Smooth muscle cell (in vitro differentiated cells): Measurements from ENCODE around the gene EIF2A. TPM values are rescaled to one million over a fixed set of nuclear protein-coding genes. Genes with fewer than 3 reads are reported as not detected.

Experiments used
- DNase-seq: peaks from one replicate; lab custom pipeline; 2025; ENCODE audit not compliant: unreplicated experiment; lab: John Stamatoyannopoulos, UW
- H2AFZ ChIP-seq: fragments of 200-600 bp; sonication (generic); 2 replicates; pipeline ENCODE4 v1.6.0; 2016; ENCODE audit warnings: antibody characterized with exemption, low read depth, mild to moderate bottlenecking
- H3F3A ChIP-seq: fragments of 200-600 bp; sonication (generic); 2 replicates; pipeline ENCODE4 v1.6.0; 2017; ENCODE audit warnings: antibody characterized with exemption, low read depth
- H3K27ac ChIP-seq: fragments of 200-600 bp; sonication (generic); 2 replicates; pipeline ENCODE4 v1.5.1; 2016; ENCODE audit warnings: low read depth, mild to moderate bottlenecking
- H3K27me3 ChIP-seq: fragments of 200-600 bp; sonication (generic); 2 replicates; pipeline ENCODE4 v1.6.1; 2016; ENCODE audit warnings: low read depth, mild to moderate bottlenecking
- H3K36me3 ChIP-seq: fragments of 200-600 bp; sonication (generic); 2 replicates; pipeline ENCODE4 v1.5.1; 2016; ENCODE audit warnings: low read depth
- H3K4me1 ChIP-seq: fragments of 200-600 bp; sonication (generic); 2 replicates; pipeline ENCODE4 v1.5.1; 2016; ENCODE audit warnings: low read depth
- H3K4me2 ChIP-seq: fragments of 200-600 bp; sonication (generic); 2 replicates; pipeline ENCODE4 v1.6.0; 2016; ENCODE audit warnings: mild to moderate bottlenecking
- H3K4me3 ChIP-seq: fragments of 200-600 bp; sonication (generic); 2 replicates; pipeline ENCODE4 v1.5.1; 2016; ENCODE audit warnings: mild to moderate bottlenecking
- H3K79me2 ChIP-seq: fragments of 200-600 bp; sonication (generic); 2 replicates; pipeline ENCODE4 v1.6.0; 2016; ENCODE audit warnings: low read depth, mild to moderate bottlenecking
- H3K9ac ChIP-seq: fragments of 200-600 bp; sonication (generic); 2 replicates; pipeline ENCODE4 v1.6.0; 2016; ENCODE audit warnings: low read depth
- H3K9me3 ChIP-seq: fragments of 200-600 bp; sonication (generic); replicated peaks from 2 replicates; pipeline ENCODE4 v1.5.1; 2016; ENCODE audit warnings: low read depth
- H4K20me1 ChIP-seq: fragments of 200-600 bp; sonication (generic); 2 replicates; pipeline ENCODE4 v1.6.0; 2016; ENCODE audit warnings: low read depth
- CTCF ChIP-seq: fragments of 200-600 bp; sonication (generic); IDR thresholded peaks from 2 replicates; pipeline ENCODE4 v1.5.1; 2017; ENCODE audit warnings: borderline replicate concordance, mild to moderate bottlenecking, antibody characterized with exemption; ENCODE audit not compliant: insufficient read depth, poor library complexity, severe bottlenecking
- WGBS: methylation state at CpG from one replicate; pipeline ENCODE4 v1.1.7; 2016; ENCODE audit warnings: low lambda C conversion rate; 5-methylcytosine and 5-hydroxymethylcytosine counted together
- polyA plus RNA-seq: library from polyadenylated mRNA; unstranded; fragments of >200 nt; fragmentation: Nextera tagmentation; extraction: Ambion mirVana; gene quantifications from 2 replicates; pipeline ENCODE4 v1.2.1, GENCODE V29; 2016
- total RNA-seq: library from RNA; depleted of rRNA; stranded (reverse); fragments of >200 nt; gene quantifications from 2 replicates; pipeline ENCODE4 v1.2.3, GENCODE V29; 2014

Gene EIF2A
- total and polyA plus RNA-seq, 2 experiments from 2014 or later = 34.0 to 166 TPM

- H3K27ac ChIP-seq = no peak overlapping the region
- H3K27me3 ChIP-seq = no peaks in the 10 kb centered on the region
- H3K4me3 ChIP-seq = no peak overlapping the region
- DNase-seq = no peak
- TF ChIP-seq CTCF = no peak
- 38% methylated on average over 8 of the region's 8 CpGs for WGBS
- H3F3A ChIP-seq = no peaks in the 10 kb centered on the region
- peak overlapping the region; percentile 41 for H3K4me2 ChIP-seq
- no peak overlapping the region for H3K9ac ChIP-seq
- peaks cover 86% of the 10 kb centered on the region for H4K20me1 ChIP-seq
- no peaks in the 10 kb centered on the region for H3K9me3 ChIP-seq
- peaks cover 90% of the 10 kb centered on the region for H3K79me2 ChIP-seq
- H3K4me1 ChIP-seq = peaks cover 24% of the 10 kb centered on the region
- no peaks in the 10 kb centered on the region for H3K36me3 ChIP-seq
- H2AFZ ChIP-seq = no peak overlapping the region
These were observed 60.9 kb downstream of the EIF2A start for GRCh38 chr3:150607267-150608065.

- H3K4me1 ChIP-seq = peaks cover 16% of the 10 kb centered on the region
- no peaks in the 10 kb centered on the region for H3F3A ChIP-seq
- no peaks in the 10 kb centered on the region for H3K27me3 ChIP-seq
- no peaks in the 10 kb centered on the region for H3K9me3 ChIP-seq
- no peak for TF ChIP-seq CTCF
- H3K9ac ChIP-seq = no peak overlapping the region
- H3K4me3 ChIP-seq = no peak overlapping the region
- no peak overlapping the region for H3K4me2 ChIP-seq
- H2AFZ ChIP-seq = no peak overlapping the region
- no peak for DNase-seq
- H3K79me2 ChIP-seq = peaks cover 96% of the 10 kb centered on the region
- peaks cover 91% of the 10 kb centered on the region for H4K20me1 ChIP-seq
- no peak overlapping the region for H3K27ac ChIP-seq
- WGBS = 42% methylated on average over 1 of the region's 1 CpG
- H3K36me3 ChIP-seq = no peaks in the 10 kb centered on the region
These were observed 63.4 kb downstream of the EIF2A start for GRCh38 chr3:150609988-150610387.

- peaks cover 83% of the 10 kb centered on the region for H4K20me1 ChIP-seq
- H3K9me3 ChIP-seq = no peaks in the 10 kb centered on the region
- no peaks in the 10 kb centered on the region for H3F3A ChIP-seq
- no peaks in the 10 kb centered on the region for H3K36me3 ChIP-seq
- H3K9ac ChIP-seq = no peak overlapping the region
- H3K4me3 ChIP-seq = no peak overlapping the region
- 85% methylated on average over 1 of the region's 1 CpG for WGBS
- no peak for TF ChIP-seq CTCF
- peaks cover 16% of the 10 kb centered on the region for H3K4me1 ChIP-seq
- H3K4me2 ChIP-seq = no peak overlapping the region
- H3K27ac ChIP-seq = no peak overlapping the region
- peaks cover 88% of the 10 kb centered on the region for H3K79me2 ChIP-seq
- no peaks in the 10 kb centered on the region for H3K27me3 ChIP-seq
- no peak overlapping the region for H2AFZ ChIP-seq
- no peak for DNase-seq
These were observed 64.2 kb downstream of the EIF2A start for GRCh38 chr3:150610785-150611184.

- no peak overlapping the region for H3K9ac ChIP-seq
- no peak for DNase-seq
- H3K4me1 ChIP-seq = peaks cover 16% of the 10 kb centered on the region
- H2AFZ ChIP-seq = no peak overlapping the region
- no peak overlapping the region for H3K27ac ChIP-seq
- H3K79me2 ChIP-seq = peaks cover 81% of the 10 kb centered on the region
- no peak overlapping the region for H3K4me3 ChIP-seq
- no peak overlapping the region for H3K4me2 ChIP-seq
- no peak for TF ChIP-seq CTCF
- no peaks in the 10 kb centered on the region for H3K36me3 ChIP-seq
- 98% methylated on average over 34 of the region's 34 CpGs for WGBS
- H3K27me3 ChIP-seq = no peaks in the 10 kb centered on the region
- no peaks in the 10 kb centered on the region for H3F3A ChIP-seq
- H4K20me1 ChIP-seq = peaks cover 76% of the 10 kb centered on the region
- no peaks in the 10 kb centered on the region for H3K9me3 ChIP-seq
These were observed 65.1 kb downstream of the EIF2A start for GRCh38 chr3:150611666-150612065.
